HS-5 (cell line): Measurements from ENCODE around the gene TBC1D22A.

Experiments
- DNase-seq: peaks from one replicate; pipeline ENCODE4 v3.0.0-alpha.2; 2012; ENCODE audit warnings: low read depth

TBC1D22A gene

DNA sequence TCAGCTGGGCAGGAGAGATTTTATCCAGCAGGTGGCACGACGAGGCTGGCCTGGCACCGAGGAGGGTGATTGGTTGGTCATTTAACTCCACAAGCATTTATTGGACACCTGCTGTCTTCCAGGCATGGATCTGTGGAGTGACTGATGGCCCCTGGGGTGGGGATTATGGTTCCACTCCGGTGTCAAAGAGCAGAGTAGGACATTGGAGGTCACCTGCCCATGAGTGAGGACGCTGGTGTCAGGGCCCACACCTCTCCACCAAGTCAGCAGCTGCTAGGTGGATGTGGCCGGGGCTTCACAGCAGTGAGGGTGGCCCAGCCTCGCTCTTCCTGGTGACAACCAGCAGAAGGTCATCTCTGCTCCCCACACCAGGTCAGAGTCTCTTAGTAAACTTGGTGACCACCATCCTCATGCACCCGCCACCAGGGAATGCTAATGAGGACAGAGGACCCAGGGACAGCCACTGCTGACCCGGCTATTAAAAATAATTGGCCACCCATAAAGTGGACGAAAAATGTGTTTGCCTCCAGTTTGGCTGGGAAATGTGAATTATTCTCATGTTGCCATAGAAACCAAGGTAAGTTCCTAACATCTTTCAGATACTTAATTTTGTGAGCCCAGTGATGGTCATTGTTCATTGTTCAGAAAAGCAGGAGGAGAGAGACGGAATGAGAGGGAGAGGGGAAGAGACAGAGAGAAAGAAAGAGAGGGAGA is 428.7 kb downstream of the TBC1D22A start:
- DNase-seq, result no peak

DNA sequence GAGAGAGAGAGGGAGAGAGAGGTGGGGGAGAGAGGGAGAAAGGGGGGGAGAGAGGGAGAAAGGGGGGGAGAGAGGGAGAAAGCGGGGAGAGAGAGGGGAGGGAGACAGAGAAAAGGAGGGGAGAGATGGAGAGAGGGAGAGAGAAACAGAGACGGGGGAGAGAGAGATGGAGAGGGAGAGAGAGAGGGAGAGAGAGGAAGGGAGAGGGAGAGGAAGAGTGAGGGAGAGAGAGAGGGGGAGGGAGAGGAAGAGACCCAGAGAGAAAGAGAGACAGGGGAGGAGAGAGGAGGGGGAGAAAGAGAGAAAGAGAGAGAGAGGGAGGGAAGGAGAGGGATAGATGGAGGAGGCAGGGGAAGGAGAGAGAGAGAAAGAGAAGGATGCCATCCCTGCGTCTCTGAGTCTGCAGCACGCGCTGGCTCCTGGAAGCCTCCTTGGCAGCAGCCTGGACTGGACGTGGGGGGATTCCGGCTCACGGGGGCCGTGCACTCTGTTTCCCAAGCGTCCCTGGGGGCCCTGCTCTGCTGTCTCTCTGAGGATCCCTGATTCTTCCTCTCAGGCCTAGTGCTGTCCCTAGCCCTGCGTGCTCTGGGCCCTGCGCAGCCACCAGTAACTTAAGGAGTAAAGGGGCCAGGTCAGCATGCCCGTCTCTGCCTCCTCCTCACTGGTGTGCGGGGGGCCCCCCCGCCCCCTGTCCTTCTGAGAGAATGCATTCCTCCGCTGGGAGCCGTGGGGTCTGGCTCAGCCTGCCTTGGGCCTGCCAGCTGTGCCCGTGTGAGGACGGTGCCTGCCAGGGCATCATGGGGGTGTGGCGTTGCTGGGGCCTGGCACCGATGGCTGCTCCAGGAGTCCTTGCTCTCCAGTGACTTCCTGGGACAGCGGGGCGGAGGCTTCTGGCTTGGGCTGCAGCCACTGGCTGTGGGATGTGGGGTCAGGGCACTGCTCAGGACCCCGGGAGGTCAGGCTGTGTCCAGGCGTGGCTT is 429.5 kb downstream of the TBC1D22A start:
- DNase-seq, result no peak

DNA sequence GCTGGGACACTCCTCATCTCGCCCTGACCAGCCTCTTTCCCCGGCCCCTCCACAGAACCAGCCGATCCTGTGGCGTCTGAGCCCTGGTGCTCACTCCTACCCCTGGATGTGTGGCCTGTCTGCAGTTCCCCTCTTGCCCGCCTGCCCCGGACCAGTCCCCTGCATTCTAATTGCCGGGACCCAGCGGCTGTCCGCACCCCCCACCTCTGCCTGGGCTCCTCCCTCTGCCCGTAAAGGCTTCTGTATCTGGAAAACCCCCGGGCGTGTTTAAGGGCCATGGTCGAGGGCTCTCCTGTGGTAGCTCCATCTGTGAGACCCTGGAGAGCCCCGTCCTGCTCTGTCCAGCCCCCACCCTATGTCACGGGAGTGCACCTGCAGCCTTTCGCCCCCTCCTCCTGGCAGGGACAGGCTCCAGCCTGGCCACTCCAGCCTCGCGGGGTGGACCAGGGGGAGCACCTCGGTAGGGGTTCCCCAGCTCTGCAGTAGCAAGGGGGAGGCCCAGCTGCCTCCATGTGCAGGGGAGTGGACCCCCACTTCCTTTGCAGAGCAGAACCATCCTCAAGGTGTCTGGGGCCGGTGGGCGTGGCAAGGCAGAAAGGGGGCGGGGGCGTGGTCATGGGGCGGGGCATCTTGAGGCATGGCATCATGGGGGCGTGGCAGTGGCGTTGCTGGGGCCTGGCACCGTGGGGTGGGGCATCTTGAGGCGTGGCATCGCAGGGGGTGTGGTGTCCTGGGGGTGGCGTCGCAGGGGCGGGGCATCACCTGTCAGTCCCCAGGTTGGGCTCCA is 430.4 kb downstream of the TBC1D22A start:
- DNase-seq, result no peak

DNA sequence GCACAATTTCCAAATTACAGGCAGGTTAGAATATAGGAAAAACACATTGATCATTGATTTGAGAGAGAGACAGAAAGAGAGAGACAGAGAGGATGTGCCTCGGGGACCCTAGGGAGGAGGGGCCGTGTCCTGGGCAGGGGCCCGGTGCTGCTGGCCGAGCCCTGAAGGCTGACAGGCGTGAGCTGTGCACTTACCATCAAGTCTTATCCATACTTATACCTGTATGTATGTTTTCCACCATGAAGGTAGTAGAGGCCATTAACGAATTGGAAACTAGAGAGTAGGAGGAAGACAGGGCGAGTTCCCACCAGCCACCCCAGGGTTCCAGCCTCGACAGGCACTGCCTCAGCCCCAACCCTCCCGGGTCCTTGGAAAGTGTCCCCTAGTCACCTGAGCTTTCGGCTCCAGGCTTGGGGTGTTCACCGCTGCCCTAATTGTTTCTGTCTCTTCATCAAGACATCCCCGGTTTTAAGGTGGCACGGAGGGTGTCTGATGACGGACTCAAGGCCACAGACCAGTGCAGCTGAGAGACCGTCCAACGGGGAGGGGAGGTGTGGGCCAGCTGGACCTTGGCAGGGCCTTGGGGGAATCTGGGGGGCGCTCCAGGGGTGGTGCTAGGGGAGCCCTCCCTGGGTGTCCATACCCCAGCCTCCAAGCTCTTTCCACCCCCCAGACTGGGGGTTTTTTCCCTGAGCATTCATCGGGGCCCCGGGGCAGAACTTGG is 431.3 kb downstream of the TBC1D22A start:
- no peak for DNase-seq

DNA sequence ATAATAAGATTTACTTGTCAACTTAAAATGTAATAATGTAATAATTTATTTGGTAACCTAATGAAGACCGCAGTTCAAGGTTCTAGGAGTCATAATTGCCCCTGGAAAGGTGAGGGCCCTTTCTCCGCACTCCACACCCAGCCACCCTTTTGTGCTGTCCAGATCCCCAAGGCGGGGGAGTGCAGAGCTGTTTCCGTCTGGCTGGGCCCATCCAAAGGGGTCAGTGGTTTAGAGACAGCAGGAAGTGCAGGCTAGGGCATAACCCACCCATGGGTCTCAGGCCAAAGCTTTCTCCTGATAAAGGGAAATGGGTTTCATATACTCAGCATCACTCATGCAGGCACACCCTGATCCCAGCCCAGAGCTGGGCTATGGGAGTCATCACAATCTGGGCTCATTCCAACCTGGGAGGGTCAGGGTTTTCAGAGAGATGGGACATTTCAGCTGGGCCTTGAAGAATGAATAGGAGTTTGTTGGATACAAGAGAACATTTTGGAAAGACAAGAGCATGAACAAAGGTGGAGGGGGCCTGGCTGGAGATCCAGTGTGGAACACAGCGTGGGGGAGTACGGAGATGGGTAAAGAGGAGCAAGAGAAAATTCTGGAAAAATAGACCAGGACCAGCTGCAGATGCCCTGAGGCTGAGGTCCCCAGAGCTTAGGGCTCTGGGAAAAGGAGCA is 432.2 kb downstream of the TBC1D22A start:
- no peak for DNase-seq

DNA sequence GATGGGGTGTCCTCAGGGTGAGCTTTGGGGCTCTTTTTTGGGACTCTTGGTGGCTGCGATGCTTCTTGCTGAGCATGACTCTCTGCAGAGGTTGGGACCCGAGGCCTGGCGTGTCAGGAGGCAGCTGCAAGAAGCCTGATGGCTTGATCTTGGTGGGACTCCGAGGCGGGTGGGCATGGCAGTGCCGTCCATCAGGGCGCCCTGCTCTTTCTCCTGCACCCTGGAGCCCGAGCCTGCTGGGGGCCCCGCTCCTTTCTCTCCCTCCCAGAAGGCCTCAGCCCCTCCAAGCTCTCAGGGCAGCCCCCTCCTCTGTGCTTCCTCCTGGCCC is 432.7 kb downstream of the TBC1D22A start:
- no peak for DNase-seq

DNA sequence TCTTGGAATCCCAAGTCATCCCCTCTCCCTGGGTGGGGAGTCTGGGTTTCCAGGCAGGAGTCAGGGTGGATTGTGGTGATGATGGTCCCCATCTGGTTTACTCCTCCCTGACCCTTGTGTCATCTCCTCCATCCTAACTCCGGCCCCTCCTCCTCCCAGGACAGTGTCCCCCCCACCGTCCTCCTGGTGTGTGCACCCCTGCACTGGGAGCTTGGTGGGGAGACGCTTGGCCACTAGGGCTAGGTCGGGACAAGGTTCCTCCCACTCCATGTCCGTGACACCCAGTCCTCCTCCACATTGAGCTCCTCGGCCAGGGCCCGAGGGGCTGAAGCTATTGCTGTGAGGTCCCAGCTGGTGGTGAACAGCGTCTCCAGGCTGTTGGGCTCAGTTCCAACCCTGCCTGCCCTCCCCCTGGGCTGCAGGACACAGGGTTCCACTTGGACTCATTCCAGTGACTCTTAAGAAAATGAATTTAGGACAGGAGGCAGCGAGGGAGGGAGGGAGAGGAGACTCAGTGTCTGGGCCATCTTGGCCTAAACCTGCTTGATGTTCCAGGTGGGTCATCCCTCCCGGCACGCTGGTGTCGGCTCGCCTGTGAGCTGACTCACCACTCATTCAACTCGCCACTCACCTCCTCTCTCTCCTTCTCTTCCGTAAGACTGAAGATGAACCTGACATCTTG is 433.2 kb downstream of the TBC1D22A start:
- no peak for DNase-seq

DNA sequence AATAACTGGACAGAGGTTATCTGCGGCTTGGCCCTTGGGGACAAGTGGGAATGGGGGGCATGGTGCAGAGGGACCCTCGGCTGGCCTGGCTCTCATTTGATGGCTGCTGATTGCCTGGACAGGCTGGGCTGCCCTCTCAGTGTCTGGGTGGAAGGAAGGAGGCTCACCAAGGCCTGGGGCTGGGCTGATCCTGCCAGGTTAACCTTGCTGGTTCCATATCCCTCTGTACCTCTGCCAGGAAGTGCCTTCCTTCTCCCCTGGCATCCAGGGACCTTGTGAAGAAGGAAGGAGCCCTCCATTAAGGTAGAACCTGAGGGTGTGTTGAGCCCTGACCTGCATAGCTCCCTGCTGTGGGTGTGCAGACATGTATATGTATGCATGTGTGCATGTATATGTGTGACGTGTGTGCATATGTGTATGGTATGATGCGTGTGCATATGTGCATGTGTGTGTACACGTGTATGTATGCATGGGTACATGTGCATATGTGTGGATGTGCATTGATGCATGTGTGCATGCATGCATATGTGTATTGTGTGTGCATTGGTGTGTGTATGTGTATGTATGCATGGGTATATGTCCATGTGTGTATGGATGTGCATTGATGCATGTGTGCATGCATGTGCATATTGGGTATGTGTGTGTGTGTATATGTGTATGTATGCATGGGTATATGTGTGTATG is 433.9 kb downstream of the TBC1D22A start:
- no peak for DNase-seq

DNA sequence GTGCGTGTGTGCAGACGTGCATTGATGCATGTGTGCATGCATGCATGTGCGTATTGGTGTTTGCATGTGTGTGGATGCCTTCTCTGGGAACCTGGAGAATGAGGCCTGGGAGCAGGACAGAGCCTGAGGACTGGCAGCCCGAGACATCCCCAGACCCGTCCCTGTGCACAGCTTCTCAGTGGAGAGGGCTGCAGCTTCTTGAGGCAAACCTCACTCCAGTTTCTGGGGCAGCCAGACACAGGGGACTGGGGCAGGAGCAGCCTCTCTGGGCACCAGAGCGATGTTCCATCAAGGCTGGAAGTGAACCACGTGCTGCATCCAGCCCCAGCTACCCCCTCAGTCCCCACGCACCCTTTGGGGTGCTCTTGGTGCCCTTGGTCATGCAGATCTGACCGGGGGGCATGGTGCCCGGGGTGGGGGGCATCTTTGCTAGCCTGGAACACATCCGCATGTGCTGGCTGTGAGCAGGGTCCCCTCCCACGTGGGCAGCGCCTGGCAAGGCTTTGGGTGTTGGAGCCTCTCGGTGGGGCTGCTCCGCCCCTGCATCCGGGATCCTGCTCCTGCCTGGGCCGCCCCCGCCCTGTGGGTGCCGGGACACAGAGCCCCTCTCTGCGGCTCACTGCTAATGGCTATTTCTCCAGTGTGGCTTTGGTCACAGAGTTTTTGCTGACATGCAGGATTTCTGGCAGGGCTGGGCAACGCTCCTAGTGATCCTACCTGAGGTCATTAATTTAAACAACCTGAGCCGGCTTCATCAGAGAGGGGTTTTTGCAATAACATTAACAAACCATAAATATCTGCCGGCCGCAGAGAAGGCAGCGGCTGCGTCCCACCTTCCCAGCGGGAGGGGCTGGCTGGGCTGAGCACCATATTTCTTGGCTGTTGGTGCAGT is 434.7 kb downstream of the TBC1D22A start:
- DNase-seq, result no peak

DNA sequence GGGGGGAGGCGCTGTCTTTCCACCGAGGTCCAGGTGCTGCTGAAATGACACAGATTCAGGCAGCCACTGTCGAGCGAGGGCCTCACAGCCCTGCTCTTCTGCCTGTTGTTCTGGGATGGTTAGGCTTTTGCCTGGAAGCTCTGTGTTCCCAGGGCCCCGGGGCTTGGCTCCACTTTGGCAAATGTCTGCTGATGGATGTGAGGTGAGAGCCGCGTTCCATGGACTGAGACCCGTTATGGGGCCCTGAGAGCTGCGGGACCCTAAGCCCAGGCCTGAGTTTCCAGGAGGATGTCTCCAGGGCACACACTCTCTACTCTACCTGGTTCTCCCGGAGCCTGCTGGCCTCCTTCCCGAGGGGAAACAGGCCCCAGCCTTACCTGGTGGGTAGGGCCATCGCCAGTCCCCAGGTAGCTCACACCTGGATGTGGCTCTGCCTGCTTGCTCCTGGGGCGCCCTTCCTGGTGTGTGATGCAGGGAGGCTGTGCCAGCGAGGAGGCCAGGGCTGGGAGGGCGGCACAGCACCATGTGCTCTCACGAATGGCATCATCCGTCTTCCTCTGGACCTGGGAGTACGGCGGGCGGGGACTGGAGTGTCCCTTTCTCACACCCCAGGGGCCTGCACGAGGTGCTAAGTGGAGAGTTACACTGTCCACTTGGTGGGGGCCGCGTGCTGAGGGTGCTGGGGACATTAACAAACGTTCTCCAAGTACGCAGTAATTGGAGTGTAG is 435.5 kb downstream of the TBC1D22A start:
- no peak for DNase-seq

DNA sequence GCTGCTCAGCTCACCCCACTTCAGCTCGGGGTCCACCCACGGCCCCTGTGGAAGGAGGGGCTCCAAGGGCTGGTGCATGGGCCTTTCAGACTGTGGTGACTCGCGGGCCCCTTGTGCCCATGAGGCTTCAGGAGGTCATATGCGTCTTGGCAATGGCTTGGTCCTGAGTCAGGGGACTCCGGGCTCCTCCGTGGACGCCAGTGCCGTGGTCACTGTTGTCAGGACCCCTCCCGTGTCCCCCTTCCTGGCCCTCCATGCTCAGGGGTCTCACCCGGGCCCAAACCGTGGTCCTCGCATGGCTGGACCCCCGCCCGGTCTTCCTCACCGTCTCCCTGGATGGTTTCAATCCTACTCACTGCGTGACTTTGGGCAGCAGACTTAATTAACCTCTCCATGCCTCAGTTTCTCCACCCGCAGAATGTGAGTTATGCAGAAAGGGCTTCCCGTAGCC is 436.4 kb downstream of the TBC1D22A start:
- no peak for DNase-seq

DNA sequence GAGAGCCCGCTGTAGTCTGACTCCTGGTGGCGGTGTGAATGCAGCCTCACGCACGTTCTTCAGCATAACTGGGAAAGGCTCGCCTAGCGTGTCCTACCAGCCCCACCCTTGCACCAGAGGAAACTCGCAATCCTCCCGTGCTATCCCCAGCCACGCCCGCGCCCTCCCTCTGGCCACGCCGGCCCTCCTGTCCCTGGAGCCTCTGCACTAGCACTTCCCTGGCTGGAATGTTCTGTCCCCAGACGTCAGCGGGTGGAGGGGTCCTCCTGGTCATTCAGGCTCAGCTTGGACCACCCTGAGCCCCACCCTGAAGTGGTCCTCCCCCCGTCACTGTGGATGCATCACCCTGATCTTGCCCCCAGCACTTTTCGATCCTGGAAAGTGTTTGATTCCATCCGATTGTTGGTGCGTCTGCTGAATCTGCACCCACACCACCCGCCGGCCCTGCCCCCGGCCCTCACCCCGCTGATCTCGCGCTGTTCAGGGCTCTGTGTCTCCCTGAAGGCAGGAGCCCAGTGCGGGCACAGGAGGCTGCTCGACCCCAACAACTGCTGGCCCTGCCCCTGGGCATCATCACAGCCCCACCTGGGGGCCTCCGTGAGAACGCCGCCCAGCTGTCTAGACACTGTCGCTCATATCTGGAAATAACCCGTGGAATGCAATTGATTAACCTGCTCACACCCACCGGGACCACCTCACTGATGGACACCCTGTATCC is 437.0 kb downstream of the TBC1D22A start:
- no peak for DNase-seq

DNA sequence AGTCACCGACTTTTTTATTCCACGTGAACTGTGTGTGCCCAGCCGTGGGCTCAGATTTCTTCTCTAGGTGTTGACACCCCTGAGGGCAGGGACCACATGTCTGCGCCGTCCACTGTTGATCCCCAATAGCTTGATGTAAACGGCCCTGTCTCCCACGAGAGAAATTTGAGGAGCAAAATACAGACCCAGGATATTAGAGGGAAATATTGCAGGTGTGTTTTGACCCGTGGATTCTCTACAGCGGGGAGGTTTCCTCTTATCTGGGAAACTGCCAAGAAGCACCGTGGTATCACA is 437.5 kb downstream of the TBC1D22A start:
- DNase-seq, result no peak

DNA sequence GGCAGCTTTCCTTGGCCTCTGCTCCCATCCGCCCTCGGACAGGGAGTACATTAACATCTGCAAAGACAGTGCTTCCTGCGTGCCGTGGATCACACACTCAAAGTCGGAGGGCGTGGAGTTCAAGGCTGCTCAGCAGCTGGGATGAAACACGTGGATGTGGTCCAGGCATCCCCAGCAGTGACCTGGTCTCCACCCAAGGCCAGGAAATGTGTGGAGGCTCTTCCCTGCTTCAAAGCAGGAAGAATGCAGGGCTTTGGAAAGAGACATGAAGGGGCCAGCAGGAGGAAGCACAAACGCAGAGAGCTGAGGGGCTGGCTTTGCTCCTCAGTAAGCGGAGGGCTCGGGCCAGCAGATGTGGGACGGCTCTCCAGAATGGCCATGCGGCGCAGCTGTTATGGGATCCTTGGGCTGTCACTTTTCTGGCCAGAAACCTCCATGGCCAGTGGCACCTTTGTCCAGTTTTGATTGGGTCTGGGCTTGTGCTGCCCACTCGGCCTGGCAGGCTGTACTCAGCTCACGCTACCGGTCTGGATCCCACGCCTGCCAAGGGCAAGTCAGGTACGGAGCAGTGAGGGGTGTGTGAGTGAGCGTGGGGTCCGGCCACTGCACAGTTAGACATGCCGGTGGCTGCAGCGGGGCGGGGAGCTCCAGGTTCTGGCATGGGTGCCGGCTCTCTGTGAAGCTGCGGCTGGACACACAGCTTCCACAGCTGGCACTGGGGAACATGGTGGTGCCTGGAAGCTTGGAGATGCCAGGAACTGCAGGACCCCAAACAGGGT is 438.0 kb downstream of the TBC1D22A start:
- no peak for DNase-seq

DNA sequence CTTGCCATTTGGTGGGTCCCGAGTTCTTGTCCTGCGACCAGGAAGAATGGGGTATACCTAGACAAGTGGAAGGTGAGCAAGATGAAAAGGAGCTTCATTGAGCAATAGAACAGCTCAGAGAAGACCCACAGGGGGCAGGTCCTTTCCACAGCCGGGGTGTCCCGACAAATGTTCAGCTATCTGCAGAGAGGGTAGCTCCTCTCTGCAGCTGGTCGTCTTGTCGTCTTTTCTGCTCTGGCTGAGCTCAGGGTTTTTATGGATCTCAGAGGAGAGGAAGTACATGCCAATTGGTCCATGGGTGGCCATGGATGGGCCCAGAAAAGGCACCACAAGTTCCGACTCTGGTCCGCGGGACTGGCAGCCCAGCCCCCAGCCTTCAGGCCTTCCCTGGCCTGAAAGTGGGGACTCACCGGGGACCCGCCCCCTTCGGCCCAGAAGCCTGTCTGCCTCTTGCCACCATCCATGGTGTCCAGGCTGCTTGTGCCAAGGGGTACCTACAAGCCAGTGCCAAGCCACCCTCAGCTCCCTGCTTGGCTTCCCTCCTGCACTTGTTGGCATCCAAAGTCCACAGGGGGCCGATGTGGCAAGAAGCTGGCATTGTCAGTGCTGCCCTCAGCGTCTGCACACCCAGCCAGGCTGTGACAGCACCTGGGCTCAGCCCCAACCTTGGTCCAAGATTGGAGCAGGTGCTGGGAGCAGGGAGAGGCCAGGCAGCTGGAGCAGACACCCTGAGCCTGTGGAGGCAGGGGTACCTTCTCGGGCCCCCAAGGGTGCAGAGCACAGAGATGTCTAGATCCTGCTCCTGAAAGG is 438.9 kb downstream of the TBC1D22A start:
- DNase-seq, result no peak
